Aorta (tissue), 5 donors: Measurements from ENCODE around the gene POFUT2. TPM values are rescaled to one million over a fixed set of nuclear protein-coding genes. Genes with fewer than 3 reads are reported as not detected.
A peak's percentile ranks its signal among the peaks of the same experiment; 100 is the strongest.

Experiments used
- ATAC-seq: fragments of 200-7000 bp; cut with Tn5 transposase; one replicate; pipeline ENCODE4 v1.9.1; 2022; ENCODE audit warnings: moderate library complexity; ENCODE audit not compliant: low FRiP score
- DNase-seq, 2 donors: peaks; one replicate each; pipeline ENCODE4 v3.0.0-alpha.2; 2020
- H3K27ac ChIP-seq, 2 donors: one replicate each; pipeline ENCODE4 v1.5.1; 2013; ENCODE audit warnings: low read length in 2 of 2, mild to moderate bottlenecking in 2 of 2, moderate library complexity in 2 of 2, control low read depth in 1 of 2, inconsistent platforms in 1 of 2, low read depth in 1 of 2
- H3K27me3 ChIP-seq, 2 donors: one replicate each; pipeline ENCODE4 v1.6.1; 2013; ENCODE audit warnings: control low read depth in 1 of 2, low read length in 1 of 2, mild to moderate bottlenecking in 1 of 2, moderate library complexity in 1 of 2; ENCODE audit not compliant: insufficient read depth in 2 of 2, control insufficient read depth in 1 of 2
- H3K36me3 ChIP-seq, 2 donors: one replicate each; pipeline ENCODE4 v1.6.1; 2013; ENCODE audit warnings: control low read depth in 1 of 2, low read length in 1 of 2, mild to moderate bottlenecking in 1 of 2; ENCODE audit not compliant: insufficient read depth in 2 of 2, control insufficient read depth in 1 of 2
- H3K4me1 ChIP-seq, 2 donors: one replicate each; pipeline ENCODE4 v1.6.1; 2013; ENCODE audit warnings: low read length in 2 of 2, control low read depth in 1 of 2, mild to moderate bottlenecking in 1 of 2, moderate library complexity in 1 of 2; ENCODE audit not compliant: insufficient read depth in 2 of 2, control insufficient read depth in 1 of 2
- H3K4me3 ChIP-seq, 2 donors: one replicate each; pipeline ENCODE4 v1.5.1; 2013; ENCODE audit warnings: low read length in 2 of 2, control low read depth in 1 of 2, mild to moderate bottlenecking in 1 of 2
- H3K9me3 ChIP-seq: one replicate; pipeline ENCODE4 v1.6.1; 2013; ENCODE audit warnings: mild to moderate bottlenecking, low read length; ENCODE audit not compliant: control insufficient read depth
- WGBS, 2 donors: extraction: QIAGEN DNeasy Blood & Tissue Kit; methylation state at CpG; one replicate each; pipeline ENCODE4 v1.1.7; 2013; 5-methylcytosine and 5-hydroxymethylcytosine counted together
- intact Hi-C, 2 donors: fragments of 100-400 bp; cut with DNase I; formaldehyde crosslinking; loops; one replicate each; pipeline versions ENCODE4 v1.14.2 to v1.15.0; 2022
- polyA plus RNA-seq, 2 donors: library from polyadenylated mRNA; stranded (reverse); fragments of 200-250 nt; gene quantifications; one replicate each; pipeline ENCODE4 v1.2.3, GENCODE V29; 2013
- total RNA-seq, 2 donors: library from RNA; stranded (reverse); fragmentation: NEBNext Ultra II Directional; extraction: Animal tissue kit (Norgen Biotek cat#: 25700); gene quantifications; one replicate each; pipeline ENCODE4 v1.2.1, GENCODE V29; 2021
- donor health status: healthy with polysubstance abuse.
- donor health status: Bipolar disorder and iron deficiency.
- donor health status: DM: no; HTN: no; CAD: no.
- donor health status: DM: no; HTN: no; CAD: no.
- donor health status: DM: yes; HTN: yes; CAD: no.

POFUT2 gene
- total and polyA plus RNA-seq, 4 donors = 12.6 to 52.2 (median 42.4) TPM

DNA sequence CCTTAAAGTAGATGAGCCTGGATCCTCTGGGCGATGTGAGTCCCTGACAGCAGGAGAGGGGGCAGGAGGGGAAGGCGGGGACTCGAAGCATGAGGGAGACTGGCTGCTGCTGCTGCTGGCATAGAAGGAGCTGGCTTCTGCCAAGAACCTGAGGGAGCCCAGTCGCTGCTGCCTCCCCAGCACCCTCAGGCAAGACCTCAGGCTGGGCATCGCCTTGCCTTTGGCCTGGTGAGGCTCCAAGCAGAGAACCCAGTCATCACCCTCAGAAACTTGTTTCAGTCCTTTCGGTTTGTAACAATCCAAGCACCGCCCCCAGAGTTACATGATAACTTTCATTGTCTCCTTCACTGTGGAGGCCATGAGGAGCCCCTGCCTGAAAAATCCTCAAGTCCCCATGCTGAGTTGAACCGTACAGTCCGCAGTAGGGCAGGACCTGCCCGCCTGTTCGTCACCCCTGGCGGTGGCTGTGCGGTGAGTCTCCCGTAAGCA is 38.8 kb downstream of the POFUT2 start:
- ATAC-seq (peak; percentile 65), DNase-seq (peak; percentile 72 to 83)
- Histone ChIP-seq H3K36me3 (no peaks in the 10 kb centered on the region), H3K4me3 (no peak overlapping the region), H3K27ac (no peak overlapping the region), H3K27me3 (no peaks in the 10 kb centered on the region), H3K9me3 (no peaks in the 10 kb centered on the region), H3K4me1 (no peaks in the 10 kb centered on the region)
- intact Hi-C loops = no loop called here
- 31 to 37% methylated on average over 14 of the region's 14 CpGs for WGBS, 2 donors

DNA sequence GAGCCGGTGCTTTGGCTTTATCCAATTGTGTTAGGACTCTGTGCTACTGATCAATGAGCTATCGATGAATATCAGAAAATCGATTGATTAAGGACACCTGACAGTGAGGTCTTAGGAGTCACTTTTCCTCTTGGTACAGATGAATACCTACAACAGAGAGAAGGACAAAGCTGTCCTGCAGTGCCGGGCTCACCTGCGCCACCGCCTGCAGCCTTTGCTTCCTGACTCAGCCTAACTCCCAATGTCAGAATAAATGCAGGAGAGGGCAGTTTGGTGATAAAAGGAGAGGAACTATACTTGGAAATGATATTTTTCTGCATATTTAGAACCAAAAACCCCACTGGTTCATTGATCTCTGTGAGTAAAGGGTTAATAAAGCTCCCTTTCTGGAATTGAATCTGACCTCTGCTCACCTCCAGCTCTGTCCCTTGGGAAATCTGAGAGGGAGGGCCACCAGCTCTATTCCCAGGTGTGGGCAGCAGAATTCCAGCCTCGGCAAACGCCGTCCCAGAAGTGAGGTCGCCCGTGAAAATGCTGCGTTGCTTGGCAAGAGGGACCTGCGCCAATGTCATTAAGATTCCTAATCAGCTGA is 39.3 kb downstream of the POFUT2 start:
- H3K36me3 ChIP-seq = no peaks in the 10 kb centered on the region
- 31 to 34% methylated on average over 13 of the region's 13 CpGs for WGBS, 2 donors
- no peak for ATAC-seq
- no peaks in the 10 kb centered on the region for H3K9me3 ChIP-seq
- H3K4me3 ChIP-seq = no peak overlapping the region
- H3K27ac ChIP-seq = no peak overlapping the region
- H3K4me1 ChIP-seq = no peaks in the 10 kb centered on the region
- H3K27me3 ChIP-seq = no peaks in the 10 kb centered on the region
- DNase-seq = no peak
- intact Hi-C loops = no loop called here

DNA sequence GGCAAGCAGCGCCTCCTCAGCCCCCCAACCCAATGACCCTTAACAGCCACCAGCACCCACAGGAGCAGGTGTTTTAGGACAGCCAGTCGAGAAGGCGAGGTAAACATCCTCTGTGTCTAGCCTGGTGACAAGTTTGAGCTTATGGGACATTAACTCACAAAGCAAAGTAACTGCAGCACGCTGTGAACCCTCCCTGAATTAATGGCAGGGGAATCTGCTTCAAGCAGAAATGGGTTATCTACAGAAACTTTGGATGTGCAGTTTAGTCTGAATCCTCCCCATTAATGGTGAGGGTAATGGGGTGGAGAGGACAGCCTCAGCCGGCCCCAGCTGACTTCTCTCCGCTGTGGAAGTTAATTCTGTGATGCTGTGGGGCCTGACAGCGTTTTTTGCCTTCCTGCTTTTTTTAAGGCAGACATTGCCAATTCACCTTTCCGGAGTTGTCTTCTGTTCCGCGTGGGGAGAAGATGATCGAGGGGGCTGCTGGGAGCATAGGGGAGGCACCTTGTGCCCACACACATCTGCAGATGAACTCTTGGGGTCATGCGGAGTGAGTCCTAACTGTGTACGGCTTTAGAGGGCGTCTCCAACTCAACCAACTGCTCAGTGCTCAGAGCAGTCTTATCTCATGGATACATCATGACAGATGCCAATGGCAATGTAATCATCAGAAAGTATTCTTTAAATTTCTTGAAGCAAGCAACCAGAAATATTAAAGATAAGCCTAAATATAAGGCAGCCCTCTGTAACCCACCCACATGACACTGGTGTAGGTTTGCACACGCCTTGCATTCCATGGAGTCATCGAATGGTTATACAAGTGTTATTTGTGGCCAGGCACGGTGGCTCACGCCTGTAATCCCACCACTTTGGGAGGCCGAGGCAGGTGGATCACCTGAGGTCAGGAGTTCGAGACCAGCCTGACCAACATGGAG is 41.0 kb downstream of the POFUT2 start:
- peak in 1 of 2 donors; percentile 47 for DNase-seq
- intact Hi-C loops = no loop called here
- H3K27me3 ChIP-seq = no peaks in the 10 kb centered on the region
- no peak overlapping the region for H3K4me3 ChIP-seq
- no peak overlapping the region for H3K27ac ChIP-seq
- H3K9me3 ChIP-seq = peaks cover 2% of the 10 kb centered on the region
- H3K36me3 ChIP-seq = no peaks in the 10 kb centered on the region
- ATAC-seq = no peak
- WGBS, 2 donors = 78 to 83% methylated on average over 20 of the region's 20 CpGs
- no peaks in the 10 kb centered on the region for H3K4me1 ChIP-seq

DNA sequence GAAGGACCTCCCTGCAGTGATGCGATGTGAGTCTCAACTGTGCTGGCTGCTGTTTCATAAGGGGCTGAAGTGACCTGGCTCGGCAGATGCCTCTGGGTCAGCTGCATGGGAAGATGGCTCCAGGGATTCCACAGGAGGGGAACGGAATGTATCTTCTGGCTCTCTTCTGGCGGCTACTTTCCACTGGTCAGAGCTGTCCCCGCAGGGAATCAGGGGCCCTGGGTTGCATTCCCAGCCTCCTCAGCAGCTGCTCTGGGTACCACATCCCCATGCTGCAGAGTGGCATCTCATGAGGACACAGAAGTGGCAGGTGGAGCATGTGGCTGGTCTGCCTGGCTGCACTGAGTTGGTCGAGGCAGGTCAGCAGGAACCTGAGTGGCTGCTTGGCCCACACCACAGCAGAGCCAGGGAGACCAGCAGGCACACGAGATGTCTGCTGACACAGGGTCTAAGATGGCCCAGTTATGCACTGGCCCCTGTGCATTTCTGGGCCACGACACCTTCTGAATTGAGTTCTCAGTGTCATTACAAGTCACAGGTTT is 42.8 kb downstream of the POFUT2 start:
- Histone ChIP-seq H3K27ac (no peak overlapping the region), H3K9me3 (peaks cover 4% of the 10 kb centered on the region), H3K27me3 (no peaks in the 10 kb centered on the region), H3K4me1 (no peaks in the 10 kb centered on the region), H3K4me3 (no peak overlapping the region), H3K36me3 (no peaks in the 10 kb centered on the region)
- peak; percentile 28 to 41 for DNase-seq
- no peak for ATAC-seq
- WGBS, 2 donors = 68 to 81% methylated on average over 8 of the region's 8 CpGs
- intact Hi-C loops = no loop called here

DNA sequence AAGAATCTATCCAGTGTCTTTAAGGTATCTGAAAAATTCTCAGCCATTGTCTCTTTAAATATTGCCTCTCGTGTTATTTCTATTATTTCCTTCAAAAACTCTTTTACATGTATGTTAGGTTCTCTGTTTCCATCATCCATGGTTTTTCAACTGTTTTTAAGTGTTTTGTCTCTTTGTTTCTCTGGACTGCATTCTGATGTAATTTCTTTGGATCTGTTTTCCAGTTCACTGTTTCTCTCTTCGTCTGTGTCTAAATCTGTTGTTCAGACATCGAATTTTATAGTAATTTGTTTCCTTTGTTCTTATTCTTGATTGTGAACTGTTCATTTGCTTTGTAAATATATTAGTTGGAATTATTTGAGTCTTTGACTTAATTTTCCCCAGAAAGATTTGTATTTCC is 44.1 kb downstream of the POFUT2 start:
- no peak overlapping the region for H3K27ac ChIP-seq
- 39 to 69% methylated on average over 3 of the region's 3 CpGs for WGBS, 2 donors
- H3K4me3 ChIP-seq = no peak overlapping the region
- no peaks in the 10 kb centered on the region for H3K4me1 ChIP-seq
- intact Hi-C loops = no loop called here
- H3K9me3 ChIP-seq = peaks cover 4% of the 10 kb centered on the region
- DNase-seq (no peak), ATAC-seq (no peak)
- no peaks in the 10 kb centered on the region for H3K27me3 ChIP-seq
- H3K36me3 ChIP-seq = no peaks in the 10 kb centered on the region

DNA sequence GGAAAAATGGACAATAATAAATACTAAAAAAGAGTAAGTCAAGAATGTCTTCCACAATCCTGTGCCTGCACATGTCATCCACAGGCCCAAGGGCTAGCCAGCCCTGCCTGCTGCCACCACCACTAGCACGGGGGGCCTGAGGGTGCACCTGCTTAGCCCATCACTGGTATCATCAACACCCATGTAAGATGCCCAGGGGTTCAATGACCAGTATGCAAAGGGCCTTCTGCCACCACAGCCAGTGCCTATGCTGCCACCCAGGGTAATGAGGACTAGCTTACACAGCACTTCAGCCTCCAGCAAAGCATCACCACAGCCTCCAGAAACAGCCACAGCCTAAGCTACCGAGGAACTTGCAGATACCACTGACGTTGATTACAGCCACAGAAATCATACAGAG is 46.3 kb downstream of the POFUT2 start:
- DNase-seq (no peak), ATAC-seq (no peak)
- Histone ChIP-seq H3K4me3 (no peak overlapping the region), H3K27ac (no peak overlapping the region), H3K27me3 (no peaks in the 10 kb centered on the region), H3K4me1 (no peaks in the 10 kb centered on the region), H3K36me3 (no peaks in the 10 kb centered on the region), H3K9me3 (peaks cover 4% of the 10 kb centered on the region)
- intact Hi-C loops = no loop called here
- 81 to 84% methylated on average over 3 of the region's 3 CpGs for WGBS, 2 donors

DNA sequence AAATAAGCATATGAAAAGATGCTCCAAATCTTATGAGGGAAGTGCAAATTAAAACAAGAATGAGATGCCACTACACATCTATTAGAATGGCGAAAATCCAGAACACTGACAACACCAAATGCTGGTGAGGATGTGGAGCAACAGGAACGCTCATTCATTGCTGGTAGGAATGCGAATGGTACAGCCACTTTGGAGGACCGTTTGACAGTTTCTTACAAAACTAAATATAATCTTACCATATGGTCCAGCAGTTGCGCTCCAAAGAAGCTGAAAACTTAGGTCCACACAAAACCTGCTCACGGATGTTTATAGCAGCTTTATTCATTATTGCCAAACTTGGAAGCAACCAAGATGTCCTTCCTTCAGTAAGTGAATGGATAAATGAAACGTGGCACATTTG is 50.3 kb downstream of the POFUT2 start:
- no peak for ATAC-seq

DNA sequence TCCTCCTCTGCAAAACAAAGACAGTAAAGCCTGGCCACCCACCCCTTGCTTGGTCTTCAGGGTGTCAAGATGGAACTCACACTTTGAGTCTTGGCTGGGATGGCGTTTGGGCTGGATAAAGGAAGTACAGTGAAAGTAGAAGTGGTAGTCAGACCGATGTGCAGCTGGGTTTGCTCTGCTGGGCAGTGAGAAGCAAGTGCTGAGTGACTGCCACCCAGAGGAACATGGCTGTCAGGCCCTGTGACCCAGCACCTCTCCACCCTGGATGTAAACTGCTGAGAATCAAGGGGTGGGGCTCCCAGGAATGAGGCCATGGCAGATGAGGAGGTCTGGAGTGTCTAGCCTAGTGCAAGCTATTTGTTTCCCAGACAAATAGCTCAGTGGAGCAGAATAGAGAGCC is 51.2 kb downstream of the POFUT2 start:
- intact Hi-C loops = no loop called here
- WGBS, 2 donors = 58 to 62% methylated on average over 2 of the region's 2 CpGs
- Histone ChIP-seq H3K27me3 (no peaks in the 10 kb centered on the region), H3K4me3 (no peak overlapping the region), H3K4me1 (no peaks in the 10 kb centered on the region), H3K27ac (no peak overlapping the region), H3K36me3 (no peaks in the 10 kb centered on the region), H3K9me3 (peaks cover 2% of the 10 kb centered on the region)
- ATAC-seq (no peak), DNase-seq (no peak)

More for the DNA sequence above, 50.3 kb downstream of the POFUT2 start:
- intact Hi-C loops = no loop called here
- H3K9me3 ChIP-seq = peaks cover 4% of the 10 kb centered on the region
- no peaks in the 10 kb centered on the region for H3K27me3 ChIP-seq
- H3K27ac ChIP-seq = no peak overlapping the region
- DNase-seq = no peak
- H3K4me1 ChIP-seq = no peaks in the 10 kb centered on the region
- no peak overlapping the region for H3K4me3 ChIP-seq
- H3K36me3 ChIP-seq = no peaks in the 10 kb centered on the region
- WGBS, 2 donors = 89 to 91% methylated on average over 7 of the region's 7 CpGs
